HG02870 (cell line): ENCODE data around the gene NFIA.
"Not testable (repeated sequence)": the region's sequence is repeated elsewhere in the genome, so short reads cannot be mapped to it uniquely, and the experiment has no call there.

Experiments
- ATAC-seq: cut with Tn5 transposase; IDR thresholded peaks from one replicate; pipeline ENCODE4 v1.9.1; 2021; ENCODE audit warnings: mild to moderate bottlenecking, moderate library complexity; ENCODE audit not compliant: unreplicated experiment

NFIA gene

GRCh38 chr1:61124078-61124477 is 41.7 kb downstream of the NFIA start:
- no peak for ATAC-seq

GRCh38 chr1:61124696-61125095 is 42.3 kb downstream of the NFIA start:
- no peak for ATAC-seq

DNA sequence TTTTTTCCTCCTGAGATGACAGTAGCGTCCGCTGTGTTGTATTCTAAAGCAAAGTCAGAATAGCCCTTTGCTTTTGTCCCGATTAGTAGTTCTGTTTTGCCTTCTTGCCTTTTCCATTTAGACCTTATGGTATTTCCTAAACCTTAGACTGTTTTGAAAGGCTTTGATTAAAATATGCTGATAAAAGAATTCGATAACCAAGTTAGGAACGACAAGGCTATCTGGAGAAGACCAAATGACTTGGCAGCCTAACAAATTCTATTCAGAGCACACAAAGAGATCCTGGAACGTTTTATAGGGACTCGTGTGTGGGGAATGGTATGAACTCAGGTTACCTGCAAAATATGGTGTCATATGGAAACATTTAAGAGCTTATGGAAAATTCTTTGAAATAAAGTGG is 42.9 kb downstream of the NFIA start:
- ATAC-seq: no peak

- ATAC-seq: no peak
Observed at GRCh38 chr1:61125895-61126294, 43.5 kb downstream of the NFIA start.

- not testable (repeated sequence) for ATAC-seq
Observed at GRCh38 chr1:61126843-61127242, 44.5 kb downstream of the NFIA start.

DNA sequence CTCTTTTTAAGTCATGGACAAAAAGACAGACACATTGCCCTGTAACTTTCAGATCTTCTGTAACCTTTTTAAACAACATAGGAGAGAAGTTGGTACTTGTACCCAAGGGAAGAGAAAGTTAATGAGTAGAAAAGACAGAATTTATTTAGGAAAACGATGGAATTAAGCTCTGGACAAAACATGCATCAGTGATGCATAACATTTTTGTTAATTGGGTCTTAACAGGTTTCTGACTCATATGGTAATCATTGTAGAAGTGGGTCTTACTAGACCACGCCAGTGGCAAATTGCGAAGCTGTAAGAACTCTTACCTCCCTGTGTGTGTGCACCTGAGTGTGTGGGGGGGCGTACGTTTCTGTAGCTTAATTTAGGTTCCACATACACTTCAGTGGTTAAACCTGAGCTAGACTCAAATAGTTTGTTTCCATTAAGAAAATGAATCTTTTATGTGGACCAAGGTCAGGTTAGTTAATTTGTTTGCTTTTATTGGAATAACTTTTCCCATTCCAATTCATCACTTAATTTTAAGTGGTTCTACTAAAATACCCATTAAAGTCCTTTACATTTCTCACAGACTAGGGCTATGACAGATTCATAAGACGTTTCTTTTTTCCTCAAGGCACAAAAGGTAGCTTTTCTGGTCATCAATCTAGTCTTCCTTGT is 48.1 kb downstream of the NFIA start:
- ATAC-seq: no peak

GRCh38 chr1:61131248-61131647 is 48.9 kb downstream of the NFIA start:
- ATAC-seq: no peak

DNA sequence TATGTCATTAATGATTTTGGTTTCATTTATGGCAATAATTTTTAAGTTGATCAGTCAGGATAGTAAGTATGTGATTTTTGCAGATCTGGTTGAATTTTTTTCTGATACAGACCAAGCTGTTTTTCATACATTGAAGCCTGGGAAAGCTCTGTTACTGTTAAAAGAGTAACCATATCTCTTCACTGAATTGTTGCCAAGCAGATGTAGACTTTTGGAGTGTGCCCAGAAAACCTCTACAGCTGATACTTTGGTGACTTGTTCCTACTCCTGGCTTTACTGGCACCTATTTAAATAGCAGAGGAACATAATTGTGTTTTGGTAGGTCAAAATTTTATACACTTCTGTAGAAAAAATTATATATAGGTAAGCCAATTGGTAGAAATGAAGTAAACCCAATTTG is 49.4 kb downstream of the NFIA start:
- ATAC-seq: no peak

DNA sequence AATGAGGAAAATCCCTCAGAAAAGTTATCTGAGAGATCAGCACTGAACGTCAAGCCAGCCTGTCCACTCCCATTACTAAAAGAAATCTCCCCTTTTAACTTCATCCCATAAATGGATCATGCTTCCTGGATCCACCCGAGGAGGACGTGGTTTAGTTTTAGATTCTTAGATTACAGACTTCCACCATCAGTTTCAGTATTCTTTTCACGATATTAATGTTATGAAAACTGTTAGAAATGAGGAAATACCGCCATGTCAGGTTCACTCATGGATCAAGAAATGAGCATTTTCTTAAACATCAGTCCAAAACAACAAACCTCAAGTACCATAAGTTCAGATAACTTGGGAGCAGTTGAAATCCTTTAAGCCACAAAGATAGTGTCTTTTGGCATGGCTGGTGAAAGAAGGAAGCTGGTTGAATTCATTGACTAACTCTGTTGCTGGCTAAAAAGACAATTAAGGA is 49.8 kb downstream of the NFIA start:
- no peak for ATAC-seq

GRCh38 chr1:61132645-61133334 is 50.4 kb downstream of the NFIA start:
- no peak for ATAC-seq

GRCh38 chr1:61133335-61134019 is 51.1 kb downstream of the NFIA start:
- ATAC-seq: no peak

DNA sequence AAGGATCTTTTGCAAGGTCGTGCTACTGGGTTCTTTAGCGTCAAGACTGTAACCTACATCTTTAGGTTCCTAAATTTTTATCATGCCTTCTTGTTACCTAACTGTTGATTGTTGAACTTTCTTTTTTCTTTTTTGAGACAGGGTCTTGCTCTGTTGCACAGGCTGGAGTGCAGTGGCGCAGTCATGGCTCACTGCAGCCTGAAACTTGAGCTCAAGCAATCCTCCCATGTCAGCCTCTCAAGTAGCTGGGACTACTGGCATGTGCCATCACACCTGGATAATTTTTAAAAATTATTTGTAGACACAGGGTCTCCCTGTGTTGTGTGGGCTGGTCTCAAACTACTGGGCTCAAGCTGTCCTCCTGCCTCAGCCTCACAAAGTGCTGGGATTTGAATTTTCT is 52.9 kb downstream of the NFIA start:
- no peak for ATAC-seq

- no peak for ATAC-seq
Observed at GRCh38 chr1:61138305-61138704, 55.9 kb downstream of the NFIA start.

- ATAC-seq: no peak
Observed at GRCh38 chr1:61138921-61139774, 56.8 kb downstream of the NFIA start.

DNA sequence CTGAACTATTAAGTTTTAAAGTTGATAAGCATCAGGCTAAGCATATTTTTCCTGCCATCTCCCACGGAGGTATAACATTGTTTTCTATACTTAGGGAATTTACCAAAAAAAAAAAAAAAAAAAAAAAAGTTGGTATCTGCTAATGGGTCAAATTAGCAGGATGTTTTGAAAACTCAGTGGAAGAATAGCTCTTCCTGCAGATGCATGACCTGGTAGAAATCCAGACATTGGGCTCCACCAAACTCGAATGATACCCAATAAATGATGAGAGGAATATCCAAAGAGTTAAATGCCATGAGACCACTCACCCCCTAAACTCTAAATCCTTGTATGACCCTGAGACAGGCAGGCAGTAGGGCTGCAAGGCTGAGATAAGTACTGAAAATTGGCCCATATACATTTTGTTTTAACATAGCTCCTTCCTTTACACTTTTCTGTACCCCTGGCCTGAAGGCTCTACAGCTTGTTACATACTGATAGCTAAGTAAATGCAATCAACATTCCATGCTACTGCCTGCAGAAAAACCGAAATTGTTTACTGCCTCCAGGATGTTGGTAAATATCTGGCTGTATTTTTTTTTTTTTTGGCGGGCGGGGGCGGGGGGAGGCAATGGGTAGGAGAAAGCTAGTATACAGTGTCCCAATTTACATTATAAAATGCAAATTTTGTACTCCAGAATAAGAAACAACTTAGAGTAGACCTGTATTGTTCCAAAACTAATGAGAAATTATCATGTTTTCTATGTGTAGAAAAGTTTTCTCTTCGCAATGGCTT is 57.6 kb downstream of the NFIA start:
- ATAC-seq: no peak

DNA sequence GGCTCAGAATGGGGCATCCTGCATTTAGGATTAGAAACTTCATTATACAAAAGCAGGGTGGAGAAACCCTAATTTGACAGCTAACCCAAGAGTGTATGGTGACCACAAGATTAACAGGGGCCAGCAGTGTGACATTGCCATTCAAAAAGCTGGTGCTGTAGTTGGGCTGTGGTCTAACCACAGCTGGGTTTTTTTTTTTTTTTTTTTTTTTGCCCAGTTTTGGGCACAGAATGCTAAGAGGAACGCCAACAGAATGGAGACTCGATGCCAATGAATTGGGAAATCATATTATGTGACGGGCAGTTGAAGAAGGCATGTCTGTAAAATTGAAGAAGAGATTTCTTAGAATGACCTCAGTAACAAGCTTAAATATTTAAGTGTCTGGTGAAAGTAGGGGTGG is 58.4 kb downstream of the NFIA start:
- no peak for ATAC-seq

DNA sequence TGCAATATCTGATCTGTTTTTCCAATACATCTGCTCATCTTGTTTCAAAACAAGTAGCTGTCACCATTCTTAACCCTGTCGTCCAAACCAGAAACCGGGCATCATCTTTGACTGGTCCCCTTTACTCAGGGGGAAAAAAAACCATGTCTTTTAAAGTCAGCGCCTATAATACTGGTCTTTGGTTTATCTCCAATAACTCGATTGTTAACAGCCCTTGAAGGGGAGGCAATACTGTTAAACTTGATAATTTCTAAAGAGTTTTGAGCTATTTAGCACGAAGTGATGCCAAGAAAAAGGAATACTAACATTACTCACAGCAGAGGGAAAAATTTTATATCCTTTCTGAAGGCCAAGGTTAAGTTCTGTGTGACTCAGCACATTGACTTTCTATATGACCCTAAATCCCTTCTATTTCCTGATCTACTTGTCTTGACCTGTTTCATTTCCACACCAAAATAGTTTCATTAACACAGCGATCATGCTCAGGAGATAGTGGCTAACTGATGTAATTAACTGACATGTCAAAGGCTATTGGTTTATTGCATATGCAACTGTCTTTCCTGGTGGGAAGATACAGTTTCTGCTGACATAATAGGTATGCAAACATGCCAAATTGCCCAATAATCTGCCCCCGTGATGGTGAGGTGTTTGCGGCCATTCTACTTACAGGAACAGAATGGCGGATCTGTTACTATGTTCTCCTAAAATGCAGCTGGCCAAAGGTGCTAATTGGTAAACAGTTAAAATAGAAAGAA is 59.1 kb downstream of the NFIA start:
- ATAC-seq: no peak

- no peak for ATAC-seq
Observed at GRCh38 chr1:61142043-61142440, 59.7 kb downstream of the NFIA start.

GRCh38 chr1:61142726-61143500 is 60.6 kb downstream of the NFIA start:
- ATAC-seq: no peak
